HT1080 (cell line): ENCODE measurements around the gene MTG2. TPM values are rescaled to one million over a fixed set of nuclear protein-coding genes. Genes with fewer than 3 reads are reported as not detected.

Experiments used
- DNase-seq: peaks from one replicate; pipeline ENCODE4 v3.0.0-alpha.2; 2015; ENCODE audit warnings: low read depth
- total RNA-seq: library from RNA; depleted of rRNA; stranded (reverse); fragments of >200 nt; shearing (Covaris generic); gene quantifications from 2 replicates; pipeline ENCODE4 v1.2.3, GENCODE V29; 2014

The MTG2 gene
- total RNA-seq, 1 experiment from 2014 or later: 39.1 TPM

GRCh38 chr20:62162765-62163484 is 19.9 kb upstream of the MTG2 start:
- DNase-seq: no peak

GRCh38 chr20:62163485-62163865 is 19.4 kb upstream of the MTG2 start:
- DNase-seq: no peak

- DNase-seq: no peak
These were observed 18.7 kb upstream of the MTG2 start for GRCh38 chr20:62163986-62164762.

GRCh38 chr20:62164879-62165761 is 17.7 kb upstream of the MTG2 start:
- no peak for DNase-seq

- DNase-seq: no peak
These were observed 16.9 kb upstream of the MTG2 start for GRCh38 chr20:62165762-62166399.

- no peak for DNase-seq
These were observed 15.4 kb upstream of the MTG2 start for GRCh38 chr20:62167474-62167873.

- DNase-seq: no peak
These were observed 14.8 kb upstream of the MTG2 start for GRCh38 chr20:62168061-62168460.

GRCh38 chr20:62168890-62169435 is 13.9 kb upstream of the MTG2 start:
- no peak for DNase-seq

GRCh38 chr20:62170536-62170935 is 12.3 kb upstream of the MTG2 start:
- no peak for DNase-seq

GRCh38 chr20:62171245-62171644 is 11.6 kb upstream of the MTG2 start:
- DNase-seq: no peak

GRCh38 chr20:62172666-62173065 is 10.2 kb upstream of the MTG2 start:
- DNase-seq: no peak

GRCh38 chr20:62174021-62174804 is 8.6 kb upstream of the MTG2 start:
- DNase-seq: no peak

- no peak for DNase-seq
These were observed 7.8 kb upstream of the MTG2 start for GRCh38 chr20:62174870-62175624.

- no peak for DNase-seq
These were observed 7.1 kb upstream of the MTG2 start for GRCh38 chr20:62175711-62176110.

- DNase-seq: no peak
These were observed 6.0 kb upstream of the MTG2 start for GRCh38 chr20:62176866-62177265.

- DNase-seq: no peak
These were observed 5.5 kb upstream of the MTG2 start for GRCh38 chr20:62177307-62177706.

GRCh38 chr20:62178316-62179161 is 4.3 kb upstream of the MTG2 start:
- no peak for DNase-seq

GRCh38 chr20:62179162-62179504 is 3.7 kb upstream of the MTG2 start:
- no peak for DNase-seq

GRCh38 chr20:62181808-62182207 is 1.0 kb upstream of the MTG2 start:
- DNase-seq: no peak
